ENCODE measurements around the gene MED12L. TPM values are rescaled to one million over a fixed set of nuclear protein-coding genes. Genes with fewer than 3 reads are reported as not detected.

MED12L gene
- total and polyA plus RNA-seq, 4 experiments from 2014 or later: 0.35 to 0.78 TPM; not detected in 2

GRCh38 chr3:151120409-151120808 lies 34.9 kb downstream of the MED12L start:
- Histone ChIP-seq H3K36me3 (ENCODE audit: insufficient read depth, low read length) (no peaks in the 10 kb centered on the region), H3K27ac (ENCODE audit: low read depth, low read length) (no peak overlapping the region), H3K4me3 (ENCODE audit: low read length in 2 of 2) (no peak overlapping the region), H3K4me1 (ENCODE audit: insufficient read depth, low read length) (no peaks in the 10 kb centered on the region), H3K27me3 (ENCODE audit: insufficient read depth, low read length) (no peaks in the 10 kb centered on the region), H3K9me3 (ENCODE audit: control insufficient read depth in 1 of 2, low read length in 2 of 2) (no peaks in the 10 kb centered on the region)
- no peak for DNase-seq
- Mint-ChIP-seq H3K27ac (no peak overlapping the region), H3K4me3 (no peak overlapping the region), H3K4me1 (no peaks in the 10 kb centered on the region), H3K27me3 (peaks cover 3 to 5% of the 10 kb centered on the region in 2 donors), H3K36me3 (no peaks in the 10 kb centered on the region), H3K9me3 (no peaks in the 10 kb centered on the region)
- intact Hi-C loops (cut with micrococcal nuclease): no loop called here
- ChIA-PET POLR2A (ENCODE audit: partially characterized antibody) (no interaction called here), CTCF (ENCODE audit: partially characterized antibody) (interaction anchor here (1.1 kb wide), 1 partner anchor 9 kb away, joined by 3 read pairs; no protein-coding TSS in a partner anchor)

GRCh38 chr3:151121016-151121415 lies 35.6 kb downstream of the MED12L start:
- Histone ChIP-seq H3K4me1 (ENCODE audit: insufficient read depth, low read length) (no peaks in the 10 kb centered on the region), H3K9me3 (ENCODE audit: control insufficient read depth in 1 of 2, low read length in 2 of 2) (no peaks in the 10 kb centered on the region), H3K27me3 (ENCODE audit: insufficient read depth, low read length) (no peaks in the 10 kb centered on the region), H3K27ac (ENCODE audit: low read depth, low read length) (no peak overlapping the region), H3K36me3 (ENCODE audit: insufficient read depth, low read length) (no peaks in the 10 kb centered on the region), H3K4me3 (ENCODE audit: low read length in 2 of 2) (no peak overlapping the region)
- Mint-ChIP-seq H3K36me3 (no peaks in the 10 kb centered on the region), H3K4me3 (no peak overlapping the region), H3K27ac (no peak overlapping the region), H3K27me3 (peaks cover 3 to 5% of the 10 kb centered on the region in 2 donors), H3K4me1 (no peaks in the 10 kb centered on the region), H3K9me3 (no peaks in the 10 kb centered on the region)
- ChIA-PET POLR2A (ENCODE audit: partially characterized antibody) (no interaction called here), CTCF (ENCODE audit: partially characterized antibody) (interaction anchor here (1.1 kb wide), 1 partner anchor 10 kb away, joined by 3 read pairs; no protein-coding TSS in a partner anchor)
- no peak for DNase-seq
- intact Hi-C loops (cut with micrococcal nuclease): no loop called here

GRCh38 chr3:151123827-151124226 lies 38.4 kb downstream of the MED12L start:
- Mint-ChIP-seq H3K36me3 (no peaks in the 10 kb centered on the region), H3K4me1 (no peaks in the 10 kb centered on the region), H3K9me3 (no peaks in the 10 kb centered on the region), H3K27me3 (peaks cover 0 to 3% of the 10 kb centered on the region in 2 donors), H3K4me3 (no peak overlapping the region), H3K27ac (no peak overlapping the region)
- no peak for DNase-seq
- Histone ChIP-seq H3K4me3 (ENCODE audit: low read length in 2 of 2) (no peak overlapping the region), H3K9me3 (ENCODE audit: control insufficient read depth in 1 of 2, low read length in 2 of 2) (no peaks in the 10 kb centered on the region), H3K27me3 (ENCODE audit: insufficient read depth, low read length) (no peaks in the 10 kb centered on the region), H3K4me1 (ENCODE audit: insufficient read depth, low read length) (no peaks in the 10 kb centered on the region), H3K36me3 (ENCODE audit: insufficient read depth, low read length) (no peaks in the 10 kb centered on the region), H3K27ac (ENCODE audit: low read depth, low read length) (no peak overlapping the region)
- POLR2A ChIA-PET (ENCODE audit: partially characterized antibody): no interaction called here
- intact Hi-C loops (cut with micrococcal nuclease): no loop called here
- CTCF ChIA-PET (ENCODE audit: partially characterized antibody): no interaction called here

GRCh38 chr3:151124476-151124875 lies 39.0 kb downstream of the MED12L start:
- Histone ChIP-seq H3K36me3 (ENCODE audit: insufficient read depth, low read length) (no peaks in the 10 kb centered on the region), H3K4me1 (ENCODE audit: insufficient read depth, low read length) (no peaks in the 10 kb centered on the region), H3K4me3 (ENCODE audit: low read length in 2 of 2) (no peak overlapping the region), H3K27ac (ENCODE audit: low read depth, low read length) (no peak overlapping the region), H3K9me3 (ENCODE audit: control insufficient read depth in 1 of 2, low read length in 2 of 2) (no peaks in the 10 kb centered on the region), H3K27me3 (ENCODE audit: insufficient read depth, low read length) (no peaks in the 10 kb centered on the region)
- DNase-seq: no peak
- H3K4me3 Mint-ChIP-seq: no peak overlapping the region
- no peaks in the 10 kb centered on the region for H3K36me3 Mint-ChIP-seq
- H3K4me1 Mint-ChIP-seq: no peaks in the 10 kb centered on the region
- ChIA-PET CTCF (ENCODE audit: partially characterized antibody) (no interaction called here), POLR2A (ENCODE audit: partially characterized antibody) (no interaction called here)
- no peaks in the 10 kb centered on the region for H3K9me3 Mint-ChIP-seq
- no peak overlapping the region for H3K27ac Mint-ChIP-seq
- intact Hi-C loops (cut with micrococcal nuclease): no loop called here
- peaks cover 0 to 3% of the 10 kb centered on the region in 2 donors for H3K27me3 Mint-ChIP-seq

GRCh38 chr3:151130428-151130827 lies 45.0 kb downstream of the MED12L start:
- peaks cover 4 to 10% (median 4%) of the 10 kb centered on the region in 4 donors for H3K4me1 Mint-ChIP-seq
- no peak overlapping the region for H3K27ac Mint-ChIP-seq
- no peaks in the 10 kb centered on the region for H3K36me3 ChIP-seq (ENCODE audit: insufficient read depth, low read length)
- intact Hi-C loops (cut with micrococcal nuclease): no loop called here
- no peak for DNase-seq
- no peak overlapping the region for H3K4me3 Mint-ChIP-seq
- no peaks in the 10 kb centered on the region for H3K36me3 Mint-ChIP-seq
- POLR2A ChIA-PET (ENCODE audit: partially characterized antibody): no interaction called here
- H3K9me3 ChIP-seq (ENCODE audit: control insufficient read depth in 1 of 2, low read length in 2 of 2): no peaks in the 10 kb centered on the region
- peaks cover 0 to 7% of the 10 kb centered on the region in 2 donors for H3K27me3 Mint-ChIP-seq
- H3K4me3 ChIP-seq (ENCODE audit: low read length in 2 of 2): no peak overlapping the region
- CTCF ChIA-PET (ENCODE audit: partially characterized antibody): no interaction called here
- no peaks in the 10 kb centered on the region for H3K4me1 ChIP-seq (ENCODE audit: insufficient read depth, low read length)
- H3K9me3 Mint-ChIP-seq: no peaks in the 10 kb centered on the region
- no peak overlapping the region for H3K27ac ChIP-seq (ENCODE audit: low read depth, low read length)
- H3K27me3 ChIP-seq (ENCODE audit: insufficient read depth, low read length): no peaks in the 10 kb centered on the region

- Mint-ChIP-seq H3K9me3 (peaks cover 0 to 3% (median 0%) of the 10 kb centered on the region in 8 donors), H3K4me1 (peaks cover 13 to 22% (median 14%) of the 10 kb centered on the region in 4 donors), H3K27ac (no peak overlapping the region), H3K4me3 (no peak overlapping the region), H3K36me3 (no peaks in the 10 kb centered on the region), H3K27me3 (peaks cover 0 to 7% of the 10 kb centered on the region in 2 donors)
- no peak overlapping the region for H3K4me3 ChIP-seq (ENCODE audit: low read length in 2 of 2)
- no peak for DNase-seq
- H3K36me3 ChIP-seq (ENCODE audit: insufficient read depth, low read length): no peaks in the 10 kb centered on the region
- H3K4me1 ChIP-seq (ENCODE audit: insufficient read depth, low read length): peaks cover 12% of the 10 kb centered on the region
- H3K27ac ChIP-seq (ENCODE audit: low read depth, low read length): no peak overlapping the region
- POLR2A ChIA-PET (ENCODE audit: partially characterized antibody): no interaction called here
- CTCF ChIA-PET (ENCODE audit: partially characterized antibody): no interaction called here
- H3K9me3 ChIP-seq (ENCODE audit: control insufficient read depth in 1 of 2, low read length in 2 of 2): no peaks in the 10 kb centered on the region
- intact Hi-C loops (cut with micrococcal nuclease): no loop called here
- H3K27me3 ChIP-seq (ENCODE audit: insufficient read depth, low read length): no peaks in the 10 kb centered on the region
These were observed 47.7 kb downstream of the MED12L start for GRCh38 chr3:151133175-151133574.

GRCh38 chr3:151133917-151134450 lies 48.5 kb downstream of the MED12L start:
- Histone ChIP-seq H3K36me3 (ENCODE audit: insufficient read depth, low read length) (no peaks in the 10 kb centered on the region), H3K27me3 (ENCODE audit: insufficient read depth, low read length) (no peaks in the 10 kb centered on the region), H3K4me1 (ENCODE audit: insufficient read depth, low read length) (peaks cover 12% of the 10 kb centered on the region), H3K27ac (ENCODE audit: low read depth, low read length) (no peak overlapping the region), H3K9me3 (ENCODE audit: control insufficient read depth in 1 of 2, low read length in 2 of 2) (no peaks in the 10 kb centered on the region), H3K4me3 (ENCODE audit: low read length in 2 of 2) (no peak overlapping the region)
- intact Hi-C loops (cut with micrococcal nuclease): no loop called here
- H3K27ac Mint-ChIP-seq: peak overlapping the region in 2 of 7 donors; percentile 25 to 57
- peaks cover 0 to 9% of the 10 kb centered on the region in 2 donors for H3K27me3 Mint-ChIP-seq
- H3K4me3 Mint-ChIP-seq: peak overlapping the region in 1 of 8 donors; percentile 24
- ChIA-PET CTCF (ENCODE audit: partially characterized antibody) (no interaction called here), POLR2A (ENCODE audit: partially characterized antibody) (interaction anchor here (0.7 kb wide), 1 partner anchor 209 kb away, joined by 3 read pairs; no protein-coding TSS in a partner anchor)
- peaks cover 13 to 22% (median 14%) of the 10 kb centered on the region in 4 donors for H3K4me1 Mint-ChIP-seq
- DNase-seq: no peak
- H3K36me3 Mint-ChIP-seq: no peaks in the 10 kb centered on the region
- H3K9me3 Mint-ChIP-seq: peaks cover 0 to 3% (median 0%) of the 10 kb centered on the region in 8 donors

Measured in CD4-positive, alpha-beta memory T cell (primary cell).